ENCODE measurements around the gene RAP1GAP2. TPM values are rescaled to one million over a fixed set of nuclear protein-coding genes. Genes with fewer than 3 reads are reported as not detected.

RAP1GAP2 gene
- total and polyA plus RNA-seq, 7 donors = 4.8 to 14.7 (median 12.5) TPM

DNA sequence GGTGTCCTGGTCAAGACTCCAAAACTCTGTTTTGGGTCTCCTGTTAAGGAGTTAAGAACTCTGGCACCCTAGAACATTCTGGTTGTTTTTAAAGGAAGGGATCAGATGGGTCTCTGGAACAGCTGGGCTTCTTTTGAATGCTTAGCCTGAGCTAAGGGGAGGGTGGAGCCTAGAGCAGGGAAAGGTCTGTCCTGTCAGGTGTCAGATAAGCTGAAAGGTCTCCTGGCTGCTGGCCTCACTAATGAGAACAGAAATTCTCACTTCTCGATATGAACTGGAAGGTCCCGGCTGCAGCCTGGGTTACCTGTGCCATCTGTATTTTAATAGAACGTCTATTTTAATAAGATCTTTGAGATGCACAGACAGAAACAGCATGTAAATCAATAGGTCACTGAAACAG is 69.0 kb downstream of the RAP1GAP2 start:
- no peaks in the 10 kb centered on the region for H3K36me3 ChIP-seq
- intact Hi-C loops (cut with DNase I) = no loop called here
- H3K4me3 ChIP-seq = no peak overlapping the region
- no peaks in the 10 kb centered on the region for H3K9me3 ChIP-seq
- peaks cover 0 to 7% (median 6%) of the 10 kb centered on the region in 4 donors for H3K4me1 ChIP-seq
- TF ChIP-seq CTCF (IDR thresholded peaks at IDR 0.05) (no peak), POLR2A (IDR thresholded peaks at IDR 0.05) (no peak), POLR2AphosphoS5 (IDR thresholded peaks at IDR 0.05) (no peak), EP300 (IDR thresholded peaks at IDR 0.05) (no peak)
- H3K27me3 ChIP-seq = no peaks in the 10 kb centered on the region
- H3K27ac ChIP-seq = no peak overlapping the region
- WGBS, 2 donors = 91 to 94% methylated on average over 3 of the region's 3 CpGs
- DNase-seq = no peak

- H3K36me3 ChIP-seq = no peaks in the 10 kb centered on the region
- TF ChIP-seq POLR2AphosphoS5 (IDR thresholded peaks at IDR 0.05) (no peak), POLR2A (IDR thresholded peaks at IDR 0.05) (no peak), CTCF (IDR thresholded peaks at IDR 0.05) (no peak), EP300 (IDR thresholded peaks at IDR 0.05) (no peak)
- no peak overlapping the region for H3K4me3 ChIP-seq
- no peak for DNase-seq
- H3K27me3 ChIP-seq = no peaks in the 10 kb centered on the region
- no peaks in the 10 kb centered on the region for H3K9me3 ChIP-seq
- intact Hi-C loops (cut with DNase I) = no loop called here
- peaks cover 0 to 7% (median 6%) of the 10 kb centered on the region in 4 donors for H3K4me1 ChIP-seq
- 82 to 86% methylated on average over 23 of the region's 23 CpGs for WGBS, 2 donors
- H3K27ac ChIP-seq = no peak overlapping the region
These were observed 71.5 kb downstream of the RAP1GAP2 start for GRCh38 chr17:2867441-2868424.

GRCh38 chr17:2869604-2870003 is 73.4 kb downstream of the RAP1GAP2 start:
- WGBS, 2 donors = 93% methylated on average over 13 of the region's 13 CpGs
- Histone ChIP-seq H3K4me1 (peaks cover 0 to 7% (median 6%) of the 10 kb centered on the region in 4 donors), H3K27me3 (no peaks in the 10 kb centered on the region), H3K9me3 (no peaks in the 10 kb centered on the region), H3K36me3 (no peaks in the 10 kb centered on the region), H3K4me3 (no peak overlapping the region), H3K27ac (no peak overlapping the region)
- intact Hi-C loops (cut with DNase I) = no loop called here
- no peak for TF ChIP-seq EP300 (IDR thresholded peaks at IDR 0.05)
- TF ChIP-seq POLR2AphosphoS5 (IDR thresholded peaks at IDR 0.05) = no peak
- no peak for DNase-seq

DNA sequence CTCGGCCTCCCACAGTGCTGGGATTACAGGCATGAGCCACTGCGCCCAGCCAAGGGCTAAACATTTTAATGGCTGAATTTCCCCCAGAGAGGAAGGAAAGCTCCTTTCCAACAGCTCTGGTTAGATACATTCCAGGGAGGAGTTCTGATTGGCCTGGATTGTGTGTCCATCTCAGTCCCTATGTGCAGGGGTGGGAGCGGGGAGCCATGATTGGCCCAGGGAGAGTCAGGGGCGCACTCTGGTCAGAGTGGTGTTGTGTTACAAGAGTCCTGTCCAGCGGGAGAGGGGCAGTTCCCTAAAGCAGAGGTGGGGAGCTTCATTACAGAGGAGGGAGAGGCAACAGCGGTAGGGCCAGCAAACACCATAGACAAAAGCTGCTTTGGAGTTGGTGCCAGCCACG is 75.0 kb downstream of the RAP1GAP2 start:
- H3K36me3 ChIP-seq = no peaks in the 10 kb centered on the region
- no peaks in the 10 kb centered on the region for H3K9me3 ChIP-seq
- no peak for TF ChIP-seq EP300 (IDR thresholded peaks at IDR 0.05)
- no peak for DNase-seq
- WGBS, 2 donors = 85 to 86% methylated on average over 7 of the region's 7 CpGs
- no peak overlapping the region for H3K27ac ChIP-seq
- no peak overlapping the region for H3K4me3 ChIP-seq
- intact Hi-C loops (cut with DNase I) = no loop called here
- H3K4me1 ChIP-seq = peaks cover 0 to 7% (median 6%) of the 10 kb centered on the region in 4 donors
- no peaks in the 10 kb centered on the region for H3K27me3 ChIP-seq

- no peak for TF ChIP-seq EP300 (IDR thresholded peaks at IDR 0.05)
- TF ChIP-seq CTCF (IDR thresholded peaks at IDR 0.05) = no peak
- TF ChIP-seq POLR2AphosphoS5 (IDR thresholded peaks at IDR 0.05) = no peak
- no peak for TF ChIP-seq POLR2A (IDR thresholded peaks at IDR 0.05)
- H3K9me3 ChIP-seq = no peaks in the 10 kb centered on the region
- no peak overlapping the region for H3K4me3 ChIP-seq
- H3K27ac ChIP-seq = no peak overlapping the region
- WGBS, 2 donors = 87 to 95% methylated on average over 9 of the region's 9 CpGs
- peaks cover 0 to 7% (median 6%) of the 10 kb centered on the region in 4 donors for H3K4me1 ChIP-seq
- no peaks in the 10 kb centered on the region for H3K36me3 ChIP-seq
- H3K27me3 ChIP-seq = no peaks in the 10 kb centered on the region
- intact Hi-C loops (cut with DNase I) = no loop called here
- no peak for DNase-seq
These were observed 75.5 kb downstream of the RAP1GAP2 start for GRCh38 chr17:2871720-2872119.

Measured in sigmoid colon (tissue), 7 donors.